CD4-positive, alpha-beta T cell (primary cell): ENCODE data around the gene LNX1. TPM values are rescaled to one million over a fixed set of nuclear protein-coding genes. Genes with fewer than 3 reads are reported as not detected.

Experiments
- ATAC-seq: fragments of 200-7000 bp; cut with Tn5 transposase; one replicate; pipeline ENCODE4 v1.10.0; 2022; ENCODE audit warnings: mild to moderate bottlenecking; ENCODE audit not compliant: poor library complexity
- CTCF ChIA-PET: fragments of 350-600 bp; sonication (Branson Sonifier 250); formaldehyde crosslinking; loops from one replicate; lab custom pipeline; 2021; ENCODE audit warnings: antibody characterized with exemption, inconsistent platforms; lab: Charles Lee
- POLR2A ChIA-PET: fragments of 350-600 bp; sonication (Branson Sonifier 250); formaldehyde crosslinking; loops from one replicate; lab custom pipeline; 2021; ENCODE audit warnings: antibody characterized with exemption, inconsistent platforms; lab: Charles Lee
- DNase-seq, 14 experiments: peaks; one replicate each; pipeline ENCODE4 v3.0.0-alpha.2; 2013 to 2020; ENCODE audit warnings: mixed read lengths in 2 of 14
- H3K27ac ChIP-seq, 2 donors: one replicate each; pipeline versions ENCODE4 v1.5.1 to v1.7.0; 2013; ENCODE audit warnings: low read length in 2 of 2, low read depth in 1 of 2, mild to moderate bottlenecking in 1 of 2
- H3K27me3 ChIP-seq, 2 experiments: 1 replicate in 1 of 2; 2 replicates in 1 of 2; pipeline versions ENCODE4 v1.6.1 to v1.7.0; 2013; ENCODE audit warnings: low read length in 2 of 2, control low read depth in 1 of 2, mild to moderate bottlenecking in 1 of 2, moderate library complexity in 1 of 2; ENCODE audit not compliant: insufficient read depth in 2 of 2, control insufficient read depth in 1 of 2
- H3K36me3 ChIP-seq: one replicate; pipeline ENCODE4 v1.6.1; 2013; ENCODE audit warnings: low read length, control low read depth; ENCODE audit not compliant: insufficient read depth
- H3K4me1 ChIP-seq: one replicate; pipeline ENCODE4 v1.6.1; 2013; ENCODE audit warnings: low read length, control low read depth; ENCODE audit not compliant: insufficient read depth
- H3K4me3 ChIP-seq: one replicate; pipeline ENCODE4 v1.5.1; 2013; ENCODE audit warnings: mild to moderate bottlenecking, low read length, moderate library complexity
- H3K9me3 ChIP-seq, 2 experiments: 1 replicate in 1 of 2; 2 replicates in 1 of 2; pipeline versions ENCODE4 v1.6.1 to v1.7.0; 2013; ENCODE audit warnings: low read length in 2 of 2, mild to moderate bottlenecking in 2 of 2, control low read depth in 1 of 2, moderate library complexity in 1 of 2; ENCODE audit not compliant: control insufficient read depth in 1 of 2, insufficient read depth in 1 of 2
- H3K27ac Mint-ChIP-seq: one replicate; pipeline ENCODE4 v1.8.0; 2020; ENCODE audit warnings: mixed read lengths
- H3K27me3 Mint-ChIP-seq: one replicate; pipeline ENCODE4 v1.8.0; 2021; ENCODE audit warnings: mixed read lengths
- H3K36me3 Mint-ChIP-seq: one replicate; pipeline ENCODE4 v1.8.0; 2021; ENCODE audit warnings: low read depth, mixed read lengths
- H3K4me1 Mint-ChIP-seq: one replicate; pipeline ENCODE4 v1.8.0; 2021; ENCODE audit warnings: low read depth, mixed read lengths
- H3K4me3 Mint-ChIP-seq: one replicate; pipeline ENCODE4 v1.8.0; 2020; ENCODE audit warnings: mild to moderate bottlenecking, mixed read lengths
- H3K9me3 Mint-ChIP-seq: one replicate; pipeline ENCODE4 v1.8.0; 2020; ENCODE audit warnings: mixed read lengths
- intact Hi-C, 2 experiments: fragments of 100-400 bp; cut with DNase I in 1 of 2; cut with micrococcal nuclease in 1 of 2; formaldehyde crosslinking; loops; one replicate each; pipeline versions ENCODE4 v1.15.1 to v1.9.0; 2023 to 2025; cut with DNase I, micrococcal nuclease
- total RNA-seq, 174 experiments: library from RNA in 2 of 174; stranded (reverse) in 2 of 174; gene quantifications; one replicate each; pipeline ENCODE4 v1.2.3 and lab custom pipeline; 2021 to 2026
- TF ChIP-seq, protein P1 (sequence below): fragments of 200-600 bp; IDR thresholded peaks from one replicate; pipeline ENCODE4 v1.8.0; 2022; ENCODE audit warnings: antibody characterized with exemption, mild to moderate bottlenecking

Gene LNX1
- total RNA-seq, 2 experiments from 2014 or later = not detected

DNA sequence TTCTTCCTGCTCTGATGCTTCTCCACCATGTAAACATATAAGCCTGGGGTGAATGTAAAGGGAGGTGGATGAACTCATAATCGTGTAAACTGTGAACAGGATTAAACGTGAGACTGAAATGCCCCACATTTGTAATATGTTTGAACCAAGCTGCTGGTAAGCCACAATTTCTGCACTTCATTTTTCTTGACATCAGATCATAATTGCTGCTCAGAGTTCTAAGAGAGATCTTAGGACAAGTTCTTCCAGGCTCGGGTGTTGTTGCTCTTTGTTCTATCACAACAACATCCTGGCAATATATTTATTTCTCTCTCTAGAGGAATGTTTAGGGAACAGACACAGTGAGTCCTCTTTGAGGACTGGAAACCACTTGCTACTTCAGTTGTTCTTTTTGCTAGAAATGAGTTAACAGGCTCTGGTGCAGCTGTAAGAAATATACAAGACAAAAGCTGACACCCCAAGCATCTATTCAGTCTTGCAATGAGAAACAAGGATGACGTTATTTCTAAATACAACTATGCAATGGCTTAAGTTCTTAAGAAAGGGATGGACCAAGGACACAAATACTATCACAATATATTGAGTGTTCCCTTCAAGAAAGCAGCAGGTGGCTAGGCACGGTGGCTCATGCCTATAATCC is 59.6 kb downstream of the LNX1 start:
- Histone ChIP-seq H3K27ac (no peak overlapping the region), H3K27me3 (no peaks in the 10 kb centered on the region), H3K36me3 (no peaks in the 10 kb centered on the region), H3K4me1 (no peaks in the 10 kb centered on the region), H3K4me3 (no peak overlapping the region), H3K9me3 (no peaks in the 10 kb centered on the region)
- intact Hi-C loops = no loop called here
- CTCF ChIA-PET = no interaction called here
- no peak overlapping the region for H3K27ac Mint-ChIP-seq
- peaks cover 4% of the 10 kb centered on the region for H3K27me3 Mint-ChIP-seq
- H3K4me1 Mint-ChIP-seq = no peaks in the 10 kb centered on the region
- TF ChIP-seq, protein P1, sequence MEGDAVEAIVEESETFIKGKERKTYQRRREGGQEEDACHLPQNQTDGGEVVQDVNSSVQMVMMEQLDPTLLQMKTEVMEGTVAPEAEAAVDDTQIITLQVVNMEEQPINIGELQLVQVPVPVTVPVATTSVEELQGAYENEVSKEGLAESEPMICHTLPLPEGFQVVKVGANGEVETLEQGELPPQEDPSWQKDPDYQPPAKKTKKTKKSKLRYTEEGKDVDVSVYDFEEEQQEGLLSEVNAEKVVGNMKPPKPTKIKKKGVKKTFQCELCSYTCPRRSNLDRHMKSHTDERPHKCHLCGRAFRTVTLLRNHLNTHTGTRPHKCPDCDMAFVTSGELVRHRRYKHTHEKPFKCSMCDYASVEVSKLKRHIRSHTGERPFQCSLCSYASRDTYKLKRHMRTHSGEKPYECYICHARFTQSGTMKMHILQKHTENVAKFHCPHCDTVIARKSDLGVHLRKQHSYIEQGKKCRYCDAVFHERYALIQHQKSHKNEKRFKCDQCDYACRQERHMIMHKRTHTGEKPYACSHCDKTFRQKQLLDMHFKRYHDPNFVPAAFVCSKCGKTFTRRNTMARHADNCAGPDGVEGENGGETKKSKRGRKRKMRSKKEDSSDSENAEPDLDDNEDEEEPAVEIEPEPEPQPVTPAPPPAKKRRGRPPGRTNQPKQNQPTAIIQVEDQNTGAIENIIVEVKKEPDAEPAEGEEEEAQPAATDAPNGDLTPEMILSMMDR = no peak
- H3K9me3 Mint-ChIP-seq = no peaks in the 10 kb centered on the region
- DNase-seq = no peak
- POLR2A ChIA-PET = no interaction called here
- no peaks in the 10 kb centered on the region for H3K36me3 Mint-ChIP-seq
- ATAC-seq = no peak
- H3K4me3 Mint-ChIP-seq = no peak overlapping the region

DNA sequence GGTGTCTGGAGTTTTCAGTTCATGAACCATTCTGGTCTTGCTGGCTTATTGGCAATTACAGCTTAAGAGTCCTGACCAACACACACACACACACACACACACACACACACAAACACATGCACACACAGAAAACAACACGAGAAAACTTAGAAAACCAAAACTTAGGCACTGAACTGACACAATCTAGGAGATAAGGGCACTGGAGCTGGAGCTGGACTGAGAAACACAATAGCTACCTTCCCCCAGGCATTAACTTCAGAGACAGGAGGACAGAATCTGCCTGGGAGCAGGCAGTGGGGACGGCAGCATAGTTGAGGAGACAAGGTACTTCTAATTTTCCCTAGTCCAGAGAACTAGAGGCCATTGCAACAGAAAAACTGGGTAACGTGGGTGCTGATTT is 62.3 kb downstream of the LNX1 start:
- ChIA-PET CTCF (no interaction called here), POLR2A (no interaction called here)
- Histone ChIP-seq H3K9me3 (no peaks in the 10 kb centered on the region), H3K36me3 (no peaks in the 10 kb centered on the region), H3K4me1 (no peaks in the 10 kb centered on the region), H3K27ac (no peak overlapping the region), H3K27me3 (no peaks in the 10 kb centered on the region), H3K4me3 (no peak overlapping the region)
- Mint-ChIP-seq H3K36me3 (no peaks in the 10 kb centered on the region), H3K27me3 (peaks cover 14% of the 10 kb centered on the region), H3K9me3 (no peaks in the 10 kb centered on the region), H3K27ac (no peak overlapping the region), H3K4me1 (no peaks in the 10 kb centered on the region), H3K4me3 (no peak overlapping the region)
- DNase-seq = no peak
- intact Hi-C loops = no loop called here
- TF ChIP-seq, protein P1 = no peak
- no peak for ATAC-seq

DNA sequence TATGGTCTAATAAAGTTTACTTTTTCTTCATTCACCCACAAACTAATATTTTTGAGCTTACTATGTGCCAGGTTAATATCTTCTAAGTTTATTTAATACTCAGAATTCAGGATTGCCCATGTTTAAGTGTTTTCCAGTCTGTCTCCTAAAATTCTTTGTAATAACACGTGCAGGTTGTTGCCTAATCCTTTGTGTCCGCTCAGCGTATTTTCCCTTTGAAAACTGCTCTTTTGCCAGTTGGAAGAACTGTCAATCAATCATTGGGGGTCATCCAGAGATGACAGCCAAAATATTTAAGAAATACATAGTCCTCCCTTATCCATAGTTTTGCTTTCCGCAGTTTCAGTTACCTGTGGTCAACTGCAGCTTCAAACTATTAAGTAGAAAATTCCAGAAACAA is 63.4 kb downstream of the LNX1 start:
- Mint-ChIP-seq H3K36me3 (no peaks in the 10 kb centered on the region), H3K27ac (no peak overlapping the region), H3K4me3 (no peak overlapping the region), H3K27me3 (peaks cover 14% of the 10 kb centered on the region), H3K4me1 (no peaks in the 10 kb centered on the region), H3K9me3 (no peaks in the 10 kb centered on the region)
- no peaks in the 10 kb centered on the region for H3K36me3 ChIP-seq
- no peaks in the 10 kb centered on the region for H3K9me3 ChIP-seq
- H3K4me3 ChIP-seq = no peak overlapping the region
- intact Hi-C loops = no loop called here
- ATAC-seq (no peak), DNase-seq (no peak)
- H3K4me1 ChIP-seq = no peaks in the 10 kb centered on the region
- CTCF ChIA-PET = no interaction called here
- POLR2A ChIA-PET = no interaction called here
- H3K27me3 ChIP-seq = no peaks in the 10 kb centered on the region
- H3K27ac ChIP-seq = no peak overlapping the region
- TF ChIP-seq, protein P1 = no peak
